TTC549 (cell line): ENCODE measurements around the gene PPIA.

Source experiments
- FAIRE-seq: peaks from 2 replicates; lab custom pipeline; 2012; peaks lifted over from hg19 to GRCh38; lab: Jason Lieb, UNC

The PPIA gene

GRCh38 chr7:44796504-44797328 lies at the start of gene PPIA:
PPIA (plus strand) TSS chr7:44796681; CDS start chr7:44796725, 44 bp downstream.
- no peak for FAIRE-seq

DNA sequence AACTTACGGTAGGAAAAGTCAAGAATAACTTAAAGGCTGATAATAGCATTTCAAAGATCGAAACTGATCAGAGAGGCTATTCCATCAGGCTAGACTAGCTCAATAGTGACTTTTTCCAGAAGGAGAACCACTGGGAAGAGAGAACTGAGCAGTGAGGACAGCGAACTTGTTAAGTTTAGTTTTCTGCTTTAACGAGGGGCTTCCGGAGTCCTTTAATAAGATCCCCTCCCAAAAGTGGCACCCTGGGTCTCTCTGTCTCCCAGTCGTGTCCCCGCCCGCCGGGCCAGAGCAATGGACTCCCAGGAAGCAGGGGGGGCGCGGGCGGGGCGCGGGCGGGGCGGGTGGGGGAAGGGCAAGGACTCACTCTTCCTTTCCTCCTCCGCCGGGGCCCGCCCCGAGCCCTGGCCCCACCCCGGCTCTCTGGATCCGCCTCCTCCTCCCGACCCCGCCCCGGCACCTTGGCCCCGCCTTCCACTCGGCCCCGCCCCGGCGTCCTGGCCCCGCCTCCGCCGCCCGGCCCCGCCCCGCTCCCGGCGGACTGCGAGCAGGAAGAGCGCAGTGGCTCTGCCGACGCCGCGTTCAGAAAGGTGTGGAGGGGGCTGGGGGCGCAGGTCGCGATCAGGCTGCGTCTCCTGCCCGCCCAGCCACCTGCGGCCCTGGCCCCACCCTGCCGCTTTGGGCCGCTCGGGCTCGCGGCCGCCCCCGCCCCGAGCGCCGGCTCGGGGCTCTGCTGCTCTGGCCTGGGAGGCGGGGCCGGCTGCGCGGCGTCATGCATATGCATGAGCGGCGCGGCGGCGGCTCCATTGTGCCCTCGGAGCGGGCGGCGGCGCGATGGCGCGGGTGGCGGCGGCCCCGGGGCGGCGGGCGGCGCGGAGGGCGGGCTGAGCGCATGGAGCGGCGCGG lies 48.2 kb upstream of the PPIA start, which contains the start of gene ZMIZ2:
TSS of gene ZMIZ2 (plus strand) at position 803 of the 903 bp plus-strand sequence. CDS start 7,403 bp downstream, outside the sequence.
- FAIRE-seq, result no peak

GRCh38 chr7:44748948-44749731 lies 47.3 kb upstream of the PPIA start:
- no peak for FAIRE-seq

DNA sequence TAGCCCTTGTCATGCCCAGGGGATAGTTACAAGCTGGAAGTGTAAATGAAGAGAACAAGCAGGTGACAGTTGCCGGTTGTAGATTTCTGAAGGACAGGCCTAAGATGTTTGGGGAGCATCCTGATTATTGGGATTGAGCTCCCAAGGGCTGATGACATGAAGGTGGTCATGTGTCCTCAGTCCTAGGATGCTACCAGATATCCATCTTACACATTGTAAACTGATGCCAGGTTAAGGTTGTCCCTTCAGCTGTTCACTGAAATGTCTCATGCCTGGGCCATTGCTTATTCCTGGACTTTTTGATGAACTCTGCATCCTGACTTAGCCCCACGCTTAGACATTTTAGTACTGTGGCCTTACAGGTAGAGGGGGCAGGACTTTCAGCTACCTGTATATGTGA lies 46.5 kb upstream of the PPIA start:
- no peak for FAIRE-seq

GRCh38 chr7:44750424-44750823 lies 46.1 kb upstream of the PPIA start:
- no peak for FAIRE-seq

GRCh38 chr7:44750921-44751571 lies 45.4 kb upstream of the PPIA start:
- no peak for FAIRE-seq

- no peak for FAIRE-seq
These were observed 43.7 kb upstream of the PPIA start for GRCh38 chr7:44752822-44753221.

DNA sequence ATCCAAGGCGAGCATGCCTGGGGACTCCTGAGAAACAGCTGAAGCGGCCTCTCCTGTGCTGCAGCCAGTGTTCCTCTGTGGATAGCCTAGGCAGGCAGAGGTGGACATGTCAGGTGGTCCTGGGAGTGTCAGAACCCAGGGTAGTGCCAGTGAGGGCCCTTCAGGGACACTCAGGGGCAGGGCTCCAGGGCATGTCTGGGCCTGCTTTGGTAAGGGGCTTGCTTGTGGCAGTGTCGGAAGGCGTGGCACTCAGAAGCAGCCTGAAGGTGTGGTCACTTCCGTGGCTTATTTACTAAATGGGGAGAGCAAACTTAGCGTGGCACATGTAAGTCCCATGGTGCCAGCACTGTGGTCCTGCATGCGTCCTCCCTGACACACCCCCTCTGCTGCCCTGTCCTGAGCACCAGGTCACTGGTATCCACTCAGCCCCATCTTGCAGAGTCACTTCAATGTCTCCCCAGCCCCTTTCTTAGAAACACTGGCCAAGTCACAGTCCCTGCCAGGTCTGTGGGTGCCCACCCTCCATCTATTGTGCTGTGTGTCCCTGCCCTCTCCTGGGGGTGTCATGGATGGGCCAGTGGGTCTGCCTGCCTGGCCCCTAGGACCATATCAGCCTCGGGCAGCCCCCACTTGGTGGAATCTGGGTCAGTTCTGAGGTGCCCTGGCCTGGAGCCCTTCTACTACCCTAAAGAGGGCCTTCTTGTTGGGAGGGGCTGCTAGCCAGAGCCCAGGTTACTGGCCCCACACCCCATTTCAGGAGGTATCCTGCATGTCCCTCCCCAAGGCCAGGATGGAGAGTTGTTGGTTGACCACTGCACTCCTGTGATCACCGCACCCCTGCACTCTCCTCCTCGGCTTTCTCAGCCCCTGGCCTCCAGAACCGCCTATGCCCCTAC lies 41.4 kb upstream of the PPIA start:
- no peak for FAIRE-seq

- FAIRE-seq, result no peak
These were observed 40.5 kb upstream of the PPIA start for GRCh38 chr7:44755698-44756627.

DNA sequence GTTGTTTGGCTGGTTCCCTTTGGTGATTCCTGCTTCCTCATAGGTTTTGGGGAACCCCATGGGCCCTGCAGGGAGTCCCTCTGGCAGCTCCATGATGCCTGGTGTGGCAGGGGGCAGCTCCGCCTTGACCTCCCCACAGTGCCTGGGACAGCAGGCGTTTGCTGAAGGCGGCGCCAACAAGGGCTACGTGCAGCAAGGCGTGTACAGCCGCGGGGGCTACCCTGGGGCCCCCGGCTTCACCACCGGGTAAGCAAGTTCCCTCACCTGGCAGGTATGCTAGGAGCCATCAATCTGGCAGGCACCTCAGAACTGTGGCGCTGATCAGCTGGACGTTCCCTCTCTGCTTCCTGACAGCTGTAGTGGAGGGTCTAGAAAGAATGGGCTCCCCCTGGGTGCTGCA lies 39.6 kb upstream of the PPIA start:
- FAIRE-seq, result no peak

DNA sequence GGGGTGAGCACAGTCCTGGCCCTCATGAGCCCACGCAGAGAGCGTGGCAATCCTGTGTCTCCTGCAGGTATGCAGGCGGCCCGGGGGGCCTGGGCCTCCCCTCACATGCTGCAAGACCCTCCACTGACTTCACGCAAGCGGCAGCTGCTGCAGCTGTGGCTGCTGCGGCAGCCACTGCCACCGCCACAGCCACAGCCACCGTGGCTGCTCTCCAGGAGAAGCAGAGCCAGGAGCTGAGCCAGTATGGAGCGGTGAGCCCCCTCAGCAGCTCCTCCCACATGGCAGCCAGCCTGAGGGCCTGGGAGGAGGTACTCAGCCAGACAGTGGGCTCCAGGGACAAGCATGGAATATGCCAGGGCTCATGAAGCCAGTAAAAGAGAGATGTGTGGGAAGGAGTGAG lies 39.2 kb upstream of the PPIA start:
- FAIRE-seq, result no peak

- FAIRE-seq, result no peak
These were observed 38.7 kb upstream of the PPIA start for GRCh38 chr7:44757739-44758138.

- no peak for FAIRE-seq
These were observed 37.2 kb upstream of the PPIA start for GRCh38 chr7:44759246-44759645.

DNA sequence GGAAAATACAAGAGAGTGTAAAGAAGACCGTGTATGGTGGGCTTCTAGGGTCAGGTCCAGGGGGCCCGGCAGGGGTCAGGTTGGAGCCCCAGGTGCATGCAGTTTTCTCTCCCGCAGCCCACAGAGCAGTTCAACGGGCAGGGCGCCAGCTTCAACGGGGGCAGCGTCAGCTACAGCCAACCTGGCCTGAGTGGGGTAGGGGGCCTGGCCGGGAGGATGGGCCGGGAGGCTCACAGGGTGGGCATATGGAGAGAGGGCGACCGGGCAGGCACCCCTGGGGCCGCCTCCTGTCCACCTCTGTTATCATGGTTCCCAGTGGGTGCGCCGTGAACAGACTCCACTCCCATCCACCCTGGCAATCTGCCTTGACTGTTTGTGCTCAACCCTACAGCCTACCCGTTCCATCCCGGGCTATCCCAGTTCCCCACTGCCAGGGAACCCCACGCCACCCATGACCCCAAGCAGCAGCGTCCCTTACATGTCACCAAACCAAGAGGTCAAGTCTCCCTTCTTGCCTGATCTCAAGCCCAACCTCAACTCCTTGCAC lies 36.4 kb upstream of the PPIA start:
- no peak for FAIRE-seq

GRCh38 chr7:44761207-44762161 lies 35.0 kb upstream of the PPIA start:
- FAIRE-seq, result no peak

- FAIRE-seq, result no peak
These were observed 34.2 kb upstream of the PPIA start for GRCh38 chr7:44762300-44762699.

GRCh38 chr7:44762726-44763522 lies 33.6 kb upstream of the PPIA start:
- FAIRE-seq, result no peak
